DOHH2 (cell line): Measurements from ENCODE around the gene FSTL4.

Experiments
- H3F3A ChIP-seq: fragments of 200-600 bp; sonication (generic), shearing (Covaris generic); 2 replicates; pipeline ENCODE4 v1.6.0; 2016; ENCODE audit warnings: antibody characterized with exemption, mild to moderate bottlenecking; ENCODE audit not compliant: control insufficient read depth, insufficient read depth
- H3K27ac ChIP-seq: fragments of 200-600 bp; sonication (generic); 2 replicates; pipeline ENCODE4 v1.5.1; 2014; ENCODE audit warnings: low read depth, mild to moderate bottlenecking, low read length, moderate library complexity
- H3K27me3 ChIP-seq: fragments of 200-600 bp; sonication (generic); 2 replicates; pipeline ENCODE4 v1.6.1; 2014; ENCODE audit warnings: mild to moderate bottlenecking, low read length, mixed read lengths; ENCODE audit not compliant: control insufficient read depth
- H3K36me3 ChIP-seq: fragments of 200-600 bp; sonication (generic); 2 replicates; pipeline ENCODE4 v1.6.1; 2014; ENCODE audit warnings: mild to moderate bottlenecking, low read length, moderate library complexity, mixed read lengths; ENCODE audit not compliant: control insufficient read depth
- H3K4me1 ChIP-seq: fragments of 200-600 bp; sonication (generic); 2 replicates; pipeline ENCODE4 v1.6.1; 2014; ENCODE audit warnings: mild to moderate bottlenecking, low read length, mixed read lengths; ENCODE audit not compliant: control insufficient read depth
- H3K4me2 ChIP-seq: fragments of 200-600 bp; sonication (generic); 2 replicates; pipeline ENCODE4 v1.6.0; 2014; ENCODE audit warnings: mild to moderate bottlenecking, low read length, moderate library complexity
- H3K4me3 ChIP-seq: fragments of 200-600 bp; sonication (generic); 2 replicates; pipeline ENCODE4 v1.5.1; 2014; ENCODE audit warnings: mild to moderate bottlenecking, low read length, mixed read lengths
- H3K79me2 ChIP-seq: fragments of 200-600 bp; sonication (generic); 2 replicates; pipeline ENCODE4 v1.6.1; 2014; ENCODE audit warnings: mild to moderate bottlenecking, low read length, mixed read lengths; ENCODE audit not compliant: control insufficient read depth
- H3K9me2 ChIP-seq: fragments of 200-600 bp; sonication (generic); replicated peaks from 2 replicates; pipeline ENCODE4 v1.6.1; 2014; ENCODE audit warnings: mild to moderate bottlenecking, low read length, mixed read lengths; ENCODE audit not compliant: control insufficient read depth
- H3K9me3 ChIP-seq: fragments of 200-600 bp; sonication (generic); 2 replicates; pipeline ENCODE4 v1.6.1; 2014; ENCODE audit warnings: antibody characterized with exemption, low read length, mixed read lengths; ENCODE audit not compliant: control insufficient read depth, insufficient read depth
- H4K20me1 ChIP-seq: fragments of 200-600 bp; sonication (generic); 2 replicates; pipeline ENCODE4 v1.6.0; 2014; ENCODE audit warnings: low read depth, mild to moderate bottlenecking, antibody characterized with exemption, low read length, moderate library complexity; ENCODE audit not compliant: control insufficient read depth, insufficient read depth
- CTCF ChIP-seq: fragments of 200-600 bp; sonication (generic); IDR thresholded peaks from one replicate; pipeline ENCODE4 v1.5.1; 2014; ENCODE audit warnings: antibody characterized with exemption, mild to moderate bottlenecking, low read depth, low read length; ENCODE audit not compliant: poor library complexity, severe bottlenecking
- EZH2phosphoT487 ChIP-seq: fragments of 200-600 bp; sonication (generic); IDR thresholded peaks from 2 replicates; pipeline ENCODE4 v1.6.1; 2017; ENCODE audit warnings: borderline replicate concordance, mild to moderate bottlenecking, antibody characterized with exemption, low read length, moderate library complexity, mixed read lengths

FSTL4 gene

GRCh38 chr5:133238426-133239205 is 373.7 kb downstream of the FSTL4 start:
- no peak overlapping the region for H3K27ac ChIP-seq

GRCh38 chr5:133236976-133237375 is 375.4 kb downstream of the FSTL4 start:
- peaks cover 9% of the 10 kb centered on the region for H3K27me3 ChIP-seq
- no peak overlapping the region for H3K27ac ChIP-seq
- H3K9me3 ChIP-seq = no peaks in the 10 kb centered on the region
- no peak overlapping the region for H3K4me3 ChIP-seq
- H3F3A ChIP-seq = no peaks in the 10 kb centered on the region
- H3K4me2 ChIP-seq = no peak overlapping the region
- no peaks in the 10 kb centered on the region for H4K20me1 ChIP-seq
- no peak for TF ChIP-seq CTCF
- no peak for TF ChIP-seq EZH2phosphoT487
- no peaks in the 10 kb centered on the region for H3K36me3 ChIP-seq
- H3K4me1 ChIP-seq = no peaks in the 10 kb centered on the region
- no peaks in the 10 kb centered on the region for H3K9me2 ChIP-seq
- no peaks in the 10 kb centered on the region for H3K79me2 ChIP-seq

More at GRCh38 chr5:133238426-133239205, 373.7 kb downstream of the FSTL4 start:
- Histone ChIP-seq H3K4me2 (no peak overlapping the region), H3K9me2 (no peaks in the 10 kb centered on the region), H3K4me3 (no peak overlapping the region), H3K36me3 (no peaks in the 10 kb centered on the region), H4K20me1 (no peaks in the 10 kb centered on the region), H3F3A (no peaks in the 10 kb centered on the region), H3K27me3 (peaks cover 4% of the 10 kb centered on the region; the same call in 1 of the 2 replicates), H3K4me1 (no peaks in the 10 kb centered on the region), H3K9me3 (no peaks in the 10 kb centered on the region), H3K79me2 (no peaks in the 10 kb centered on the region)
- TF ChIP-seq EZH2phosphoT487 (no peak), CTCF (no peak)

- Histone ChIP-seq H3K9me2 (no peaks in the 10 kb centered on the region), H3K36me3 (no peaks in the 10 kb centered on the region), H3K4me3 (no peak overlapping the region), H3K4me2 (no peak overlapping the region), H3K27me3 (peaks cover 9% of the 10 kb centered on the region), H4K20me1 (no peaks in the 10 kb centered on the region), H3K9me3 (no peaks in the 10 kb centered on the region), H3K27ac (no peak overlapping the region), H3K4me1 (no peaks in the 10 kb centered on the region), H3F3A (no peaks in the 10 kb centered on the region), H3K79me2 (no peaks in the 10 kb centered on the region)
- TF ChIP-seq CTCF (no peak), EZH2phosphoT487 (no peak)
These were observed 375.8 kb downstream of the FSTL4 start for GRCh38 chr5:133236541-133236951.
